HG03432 (cell line): ENCODE results near the gene IRF5.
"Not testable (repeated sequence)": the region's sequence is repeated elsewhere in the genome, so short reads cannot be mapped to it uniquely, and the experiment has no call there.

Experiments used
- ATAC-seq: cut with Tn5 transposase; IDR thresholded peaks from one replicate; pipeline ENCODE4 v1.9.1; 2021; ENCODE audit warnings: mild to moderate bottlenecking, moderate library complexity; ENCODE audit not compliant: unreplicated experiment

The IRF5 gene

GRCh38 chr7:128937271-128937646, 468 bp upstream of the IRF5 start:
- no peak for ATAC-seq

- peak; percentile 15 for ATAC-seq
These were observed 882 bp downstream of the IRF5 start for GRCh38 chr7:128938544-128939074.

- peak; percentile 14 for ATAC-seq
These were observed 1.5 kb downstream of the IRF5 start for GRCh38 chr7:128939075-128939860.

DNA sequence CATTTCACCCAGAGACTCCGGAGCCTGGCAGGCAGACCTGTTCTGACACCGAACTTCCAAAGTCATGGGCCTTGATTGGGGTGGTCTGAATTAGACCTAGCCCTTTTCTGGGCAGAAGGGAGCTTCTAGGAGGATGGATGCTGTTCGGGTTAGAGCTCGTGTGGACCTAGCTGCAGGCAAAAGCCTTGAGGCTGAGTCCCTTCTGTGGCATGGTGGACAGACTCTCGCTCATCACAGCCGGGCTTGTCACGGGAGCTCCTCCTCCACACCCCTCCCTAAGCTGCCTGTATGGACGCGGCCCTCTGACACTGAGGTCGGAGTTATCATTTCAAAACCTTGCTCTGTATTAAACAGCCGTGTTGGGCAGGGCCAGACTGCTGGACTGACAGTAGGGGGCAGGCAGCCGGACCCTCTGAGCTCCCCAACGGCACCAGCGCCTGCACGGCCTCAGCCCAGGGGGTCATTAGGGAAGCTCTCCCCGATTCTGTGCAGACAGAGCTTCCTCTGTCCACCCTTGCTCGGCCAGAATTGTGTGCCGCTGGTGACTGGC, 2.2 kb downstream of the IRF5 start:
- no peak for ATAC-seq

- ATAC-seq: peak; percentile 59
These were observed 3.0 kb downstream of the IRF5 start for GRCh38 chr7:128940494-128941322.

- ATAC-seq: no peak
These were observed 3.7 kb downstream of the IRF5 start for GRCh38 chr7:128941323-128941890.

GRCh38 chr7:128941946-128942526, 4.3 kb downstream of the IRF5 start:
- ATAC-seq: no peak

DNA sequence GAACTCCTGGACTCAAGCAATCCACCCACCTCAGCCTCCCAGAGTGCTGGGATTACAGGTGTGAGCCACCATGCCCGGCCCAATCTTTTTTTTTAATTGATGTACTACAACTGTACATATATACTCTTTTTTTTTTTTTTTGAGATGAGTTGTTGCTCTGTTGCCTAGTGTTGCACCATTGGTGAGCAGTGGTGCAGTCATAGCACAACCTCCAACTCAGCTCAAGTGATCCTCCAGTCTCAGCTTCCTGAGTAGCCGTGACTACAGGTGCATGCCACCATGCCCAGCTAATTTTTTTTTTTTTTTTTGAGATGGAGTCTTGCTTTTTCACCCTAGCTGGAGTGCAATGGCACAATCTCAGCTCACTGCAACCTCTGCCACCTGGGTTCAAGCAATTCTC, 5.5 kb downstream of the IRF5 start:
- ATAC-seq: not testable (repeated sequence)

DNA sequence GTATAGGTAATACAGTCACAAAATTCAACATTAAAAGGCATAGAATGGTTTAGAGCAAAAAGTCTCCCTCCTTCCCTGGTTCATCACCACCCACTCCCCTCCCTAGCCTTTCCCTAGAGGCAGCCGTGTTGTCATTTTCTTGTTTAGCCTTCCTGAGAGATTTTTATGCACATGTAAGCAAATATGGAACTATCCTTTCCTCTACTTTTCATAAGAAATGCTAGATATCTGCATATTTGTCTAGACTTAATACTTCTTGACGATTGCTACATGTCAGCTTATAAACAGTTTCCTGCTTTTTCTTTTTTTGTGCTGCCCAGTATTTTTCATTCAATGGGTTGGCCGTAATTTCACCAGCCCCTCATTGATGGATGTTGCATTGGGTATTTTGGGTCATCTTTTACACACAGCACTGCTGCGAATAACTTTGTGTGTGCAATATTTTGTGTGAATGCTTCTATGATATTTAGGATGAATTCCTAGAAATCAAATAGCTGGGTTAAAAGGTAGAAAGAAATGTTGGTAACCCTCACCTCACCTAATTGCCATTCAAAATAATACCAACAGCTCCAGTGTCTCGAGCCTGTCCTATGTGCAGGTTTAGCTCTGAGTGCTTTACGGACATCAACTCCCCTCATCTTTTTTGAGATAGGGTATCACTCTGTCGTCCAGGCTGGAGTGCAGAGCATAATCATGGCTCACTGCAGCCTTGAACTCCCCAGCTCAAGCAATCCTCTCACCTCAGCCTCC, 6.9 kb downstream of the IRF5 start:
- ATAC-seq: no peak

DNA sequence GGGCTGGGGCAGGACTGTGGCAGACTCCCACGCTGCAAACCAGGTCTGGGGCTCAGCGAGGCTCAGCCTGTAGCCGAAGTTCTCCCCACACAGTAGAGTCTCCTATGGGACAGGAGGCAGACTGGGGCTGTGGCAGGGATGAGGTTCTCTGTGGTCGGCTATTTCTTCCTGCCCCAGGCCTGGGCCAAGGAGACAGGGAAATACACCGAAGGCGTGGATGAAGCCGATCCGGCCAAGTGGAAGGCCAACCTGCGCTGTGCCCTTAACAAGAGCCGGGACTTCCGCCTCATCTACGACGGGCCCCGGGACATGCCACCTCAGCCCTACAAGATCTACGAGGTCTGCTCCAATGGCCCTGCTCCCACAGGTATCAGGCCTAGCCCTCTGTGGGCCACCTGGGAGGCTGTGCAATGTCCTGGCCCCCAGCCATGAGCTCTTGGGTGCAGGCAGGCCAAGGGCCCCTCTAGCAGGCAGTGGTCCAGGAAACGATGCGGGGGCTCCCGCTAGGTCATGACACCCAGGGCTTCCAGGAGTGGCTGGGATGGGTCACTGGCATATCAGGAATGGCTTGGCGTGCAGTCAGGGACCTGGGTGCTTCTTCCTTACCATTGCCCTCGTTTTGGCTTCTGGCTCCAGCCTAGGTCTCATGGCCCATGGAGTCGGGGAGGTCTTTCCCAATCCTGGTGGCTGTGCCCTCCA, 8.1 kb downstream of the IRF5 start:
- no peak for ATAC-seq

- ATAC-seq: no peak
These were observed 9.5 kb downstream of the IRF5 start for GRCh38 chr7:128946936-128947830.

- ATAC-seq: no peak
These were observed 10.1 kb downstream of the IRF5 start for GRCh38 chr7:128947854-128948253.

- no peak for ATAC-seq
These were observed 10.7 kb downstream of the IRF5 start for GRCh38 chr7:128948312-128948973.

GRCh38 chr7:128948976-128949760, 11.4 kb downstream of the IRF5 start:
- ATAC-seq: no peak

DNA sequence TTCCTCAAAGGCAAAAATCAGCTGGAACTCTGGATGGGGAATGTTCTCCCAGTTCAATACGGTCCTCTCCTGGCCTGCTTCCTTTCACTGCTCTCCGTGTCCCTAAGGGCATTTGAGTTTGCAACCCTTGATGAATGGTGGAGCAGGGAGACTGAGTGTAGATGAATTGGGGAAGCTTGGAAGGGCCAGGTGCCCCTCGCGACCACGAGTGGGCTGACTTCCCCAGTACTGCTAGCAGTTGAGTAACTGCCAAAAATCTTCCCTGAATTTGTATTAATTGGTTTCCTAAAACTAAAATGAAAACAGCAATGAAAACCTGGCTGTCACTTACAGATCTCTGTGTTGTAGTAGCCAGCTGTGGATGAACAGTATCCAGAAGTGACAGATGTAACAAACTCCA, 13.6 kb downstream of the IRF5 start:
- no peak for ATAC-seq

- no peak for ATAC-seq
These were observed 16.4 kb downstream of the IRF5 start for GRCh38 chr7:128954150-128954549.
